PFSK-1 (cell line): ENCODE results near the gene CD82.

Source experiments
- TAF1 ChIP-seq: IDR thresholded peaks from 2 replicates; pipeline ENCODE4 v1.6.1; 2012; ENCODE audit warnings: low read length, control low read depth, borderline replicate concordance; ENCODE audit not compliant: insufficient read depth
- TF ChIP-seq, protein P1 (sequence below), 2 experiments: IDR thresholded peaks; 2 replicates each; pipeline versions ENCODE4 v1.6.1 to v1.8.0; 2011 to 2012; ENCODE audit warnings: low read depth in 2 of 2, low read length in 2 of 2, control low read depth in 1 of 2, inconsistent platforms in 1 of 2, mild to moderate bottlenecking in 1 of 2, moderate library complexity in 1 of 2; ENCODE audit not compliant: insufficient read depth in 1 of 2

DNA sequence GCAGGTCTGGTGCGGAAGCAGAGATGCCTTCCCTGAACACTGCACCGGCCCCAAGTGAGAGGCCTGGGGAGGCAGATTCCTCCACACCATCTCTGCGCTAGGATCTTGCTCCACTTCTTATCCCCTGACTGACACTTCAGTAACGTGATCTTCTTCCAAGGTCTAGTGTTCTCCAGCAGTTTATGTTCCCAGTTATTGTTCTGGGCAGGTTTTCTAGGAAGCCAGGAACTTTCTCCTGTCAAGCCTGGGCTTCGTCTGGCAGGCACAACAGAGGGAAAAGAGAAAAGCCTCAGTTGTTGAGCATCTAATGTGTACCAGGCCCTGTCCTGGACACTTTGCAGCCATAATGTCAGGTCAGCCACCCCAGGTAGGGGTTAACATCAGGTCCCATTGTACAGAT is 10.5 kb downstream of the CD82 start:
- TF ChIP-seq, protein P1, sequence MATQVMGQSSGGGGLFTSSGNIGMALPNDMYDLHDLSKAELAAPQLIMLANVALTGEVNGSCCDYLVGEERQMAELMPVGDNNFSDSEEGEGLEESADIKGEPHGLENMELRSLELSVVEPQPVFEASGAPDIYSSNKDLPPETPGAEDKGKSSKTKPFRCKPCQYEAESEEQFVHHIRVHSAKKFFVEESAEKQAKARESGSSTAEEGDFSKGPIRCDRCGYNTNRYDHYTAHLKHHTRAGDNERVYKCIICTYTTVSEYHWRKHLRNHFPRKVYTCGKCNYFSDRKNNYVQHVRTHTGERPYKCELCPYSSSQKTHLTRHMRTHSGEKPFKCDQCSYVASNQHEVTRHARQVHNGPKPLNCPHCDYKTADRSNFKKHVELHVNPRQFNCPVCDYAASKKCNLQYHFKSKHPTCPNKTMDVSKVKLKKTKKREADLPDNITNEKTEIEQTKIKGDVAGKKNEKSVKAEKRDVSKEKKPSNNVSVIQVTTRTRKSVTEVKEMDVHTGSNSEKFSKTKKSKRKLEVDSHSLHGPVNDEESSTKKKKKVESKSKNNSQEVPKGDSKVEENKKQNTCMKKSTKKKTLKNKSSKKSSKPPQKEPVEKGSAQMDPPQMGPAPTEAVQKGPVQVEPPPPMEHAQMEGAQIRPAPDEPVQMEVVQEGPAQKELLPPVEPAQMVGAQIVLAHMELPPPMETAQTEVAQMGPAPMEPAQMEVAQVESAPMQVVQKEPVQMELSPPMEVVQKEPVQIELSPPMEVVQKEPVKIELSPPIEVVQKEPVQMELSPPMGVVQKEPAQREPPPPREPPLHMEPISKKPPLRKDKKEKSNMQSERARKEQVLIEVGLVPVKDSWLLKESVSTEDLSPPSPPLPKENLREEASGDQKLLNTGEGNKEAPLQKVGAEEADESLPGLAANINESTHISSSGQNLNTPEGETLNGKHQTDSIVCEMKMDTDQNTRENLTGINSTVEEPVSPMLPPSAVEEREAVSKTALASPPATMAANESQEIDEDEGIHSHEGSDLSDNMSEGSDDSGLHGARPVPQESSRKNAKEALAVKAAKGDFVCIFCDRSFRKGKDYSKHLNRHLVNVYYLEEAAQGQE (IDR thresholded peaks at IDR 0.05; ENCODE audit: insufficient read depth in 1 of 2, low read depth in 2 of 2, low read length in 2 of 2): no peak
- TF ChIP-seq TAF1: no peak
